GM18526 (cell line): ENCODE measurements around the gene MARCKSL1.

Experiments
- POLR2A ChIP-seq: IDR thresholded peaks from 3 replicates; pipeline ENCODE4 v1.6.1; 2011; ENCODE audit not compliant: insufficient read length; ENCODE audit errors: extremely low read depth

The MARCKSL1 gene

GRCh38 chr1:32329931-32330466, 6.0 kb downstream of the MARCKSL1 start:
- no peak for TF ChIP-seq POLR2A

- TF ChIP-seq POLR2A, result no peak
Observed at GRCh38 chr1:32327204-32327603, 8.8 kb downstream of the MARCKSL1 start.

GRCh38 chr1:32321712-32322291, 14.2 kb downstream of the MARCKSL1 start:
- no peak for TF ChIP-seq POLR2A

- no peak for TF ChIP-seq POLR2A
Observed at GRCh38 chr1:32318127-32318869, 17.7 kb downstream of the MARCKSL1 start.

GRCh38 chr1:32316903-32317277, 19.1 kb downstream of the MARCKSL1 start:
- no peak for TF ChIP-seq POLR2A

GRCh38 chr1:32311709-32312393, 24.2 kb downstream of the MARCKSL1 start:
- no peak for TF ChIP-seq POLR2A

- TF ChIP-seq POLR2A, result no peak
Observed at GRCh38 chr1:32309960-32310359, 26.1 kb downstream of the MARCKSL1 start.

GRCh38 chr1:32307324-32307723, 28.7 kb downstream of the MARCKSL1 start:
- TF ChIP-seq POLR2A, result no peak

GRCh38 chr1:32305310-32305709, 30.7 kb downstream of the MARCKSL1 start:
- TF ChIP-seq POLR2A, result no peak

- TF ChIP-seq POLR2A, result no peak
Observed at GRCh38 chr1:32303997-32304622, 31.9 kb downstream of the MARCKSL1 start.

GRCh38 chr1:32303358-32303757, 32.7 kb downstream of the MARCKSL1 start:
- no peak for TF ChIP-seq POLR2A

- no peak for TF ChIP-seq POLR2A
Observed at GRCh38 chr1:32299327-32299726, 36.7 kb downstream of the MARCKSL1 start.

GRCh38 chr1:32291708-32292538, 44.1 kb downstream of the MARCKSL1 start, which contains the start of gene HDAC1:
TSS of gene HDAC1 (plus strand) at chr1:32292083. CDS start at chr1:32292170, 87 bp downstream.
- peak; percentile 81 for TF ChIP-seq POLR2A

GRCh38 chr1:32291145-32291707, 44.8 kb downstream of the MARCKSL1 start:
- TF ChIP-seq POLR2A, result no peak
